ENCODE results near the gene CD300LF.

Gene CD300LF

DNA sequence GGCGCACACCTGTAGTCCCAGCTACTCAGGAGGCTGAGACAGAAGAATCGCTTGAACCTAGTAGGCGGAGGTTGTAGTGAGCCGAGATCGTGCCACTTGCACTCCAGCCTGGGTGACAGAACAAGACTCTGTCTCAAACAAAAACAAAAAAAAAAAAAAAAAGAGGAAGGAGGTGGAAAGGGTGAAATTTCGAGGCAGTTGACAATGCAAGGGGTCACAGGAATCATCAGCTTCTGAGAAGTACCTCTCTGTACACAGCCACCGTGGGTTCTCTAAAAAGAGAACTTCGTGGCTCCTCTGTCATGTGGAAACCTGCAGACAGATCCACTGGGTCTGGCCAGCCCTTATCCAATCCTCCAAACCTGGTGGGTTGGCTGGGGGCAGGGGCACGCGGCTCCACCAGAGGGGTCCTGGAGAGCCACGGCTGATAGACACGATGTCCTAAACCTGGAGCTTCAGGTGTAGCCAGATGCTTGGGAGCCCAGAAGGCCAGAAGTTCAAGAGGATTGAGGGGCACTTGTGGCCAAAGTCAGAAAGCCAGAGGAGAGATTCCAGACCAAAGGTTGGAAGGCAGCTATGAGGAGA, 540 bp upstream of the CD300LF start:
- no peak overlapping the region for H2AFZ ChIP-seq (ENCODE audit: low read length)
- H3K9me2 ChIP-seq (replicated peaks; ENCODE audit: low read depth, low read length): no peaks in the 10 kb centered on the region
- H3K9me3 ChIP-seq (ENCODE audit: insufficient read depth, low read depth, low read length): no peaks in the 10 kb centered on the region
- no peaks in the 10 kb centered on the region for H3K4me1 ChIP-seq (ENCODE audit: insufficient read depth, low read length, poor library complexity, severe bottlenecking)
- H3K4me3 ChIP-seq (ENCODE audit: low read length, poor library complexity, severe bottlenecking): no peak overlapping the region
- H3K79me2 ChIP-seq (ENCODE audit: insufficient read depth, low read length): no peaks in the 10 kb centered on the region
- TF ChIP-seq EZH2phosphoT487 (IDR thresholded peaks at IDR 0.05; ENCODE audit: borderline replicate concordance): no peak
- TF ChIP-seq, protein P1, sequence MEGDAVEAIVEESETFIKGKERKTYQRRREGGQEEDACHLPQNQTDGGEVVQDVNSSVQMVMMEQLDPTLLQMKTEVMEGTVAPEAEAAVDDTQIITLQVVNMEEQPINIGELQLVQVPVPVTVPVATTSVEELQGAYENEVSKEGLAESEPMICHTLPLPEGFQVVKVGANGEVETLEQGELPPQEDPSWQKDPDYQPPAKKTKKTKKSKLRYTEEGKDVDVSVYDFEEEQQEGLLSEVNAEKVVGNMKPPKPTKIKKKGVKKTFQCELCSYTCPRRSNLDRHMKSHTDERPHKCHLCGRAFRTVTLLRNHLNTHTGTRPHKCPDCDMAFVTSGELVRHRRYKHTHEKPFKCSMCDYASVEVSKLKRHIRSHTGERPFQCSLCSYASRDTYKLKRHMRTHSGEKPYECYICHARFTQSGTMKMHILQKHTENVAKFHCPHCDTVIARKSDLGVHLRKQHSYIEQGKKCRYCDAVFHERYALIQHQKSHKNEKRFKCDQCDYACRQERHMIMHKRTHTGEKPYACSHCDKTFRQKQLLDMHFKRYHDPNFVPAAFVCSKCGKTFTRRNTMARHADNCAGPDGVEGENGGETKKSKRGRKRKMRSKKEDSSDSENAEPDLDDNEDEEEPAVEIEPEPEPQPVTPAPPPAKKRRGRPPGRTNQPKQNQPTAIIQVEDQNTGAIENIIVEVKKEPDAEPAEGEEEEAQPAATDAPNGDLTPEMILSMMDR (conservative IDR thresholded peaks at IDR 0.05; ENCODE audit: low read length): no peak
- no peaks in the 10 kb centered on the region for H3K36me3 ChIP-seq (ENCODE audit: insufficient read depth, low read length)
- H3K4me2 ChIP-seq (ENCODE audit: low read depth, low read length, poor library complexity, severe bottlenecking): no peak overlapping the region
- H4K20me1 ChIP-seq (ENCODE audit: insufficient read depth, low read length, poor library complexity, severe bottlenecking): no peaks in the 10 kb centered on the region
- no peaks in the 10 kb centered on the region for H3K27me3 ChIP-seq (ENCODE audit: insufficient read depth, low read length, poor library complexity, severe bottlenecking)
- no peaks in the 10 kb centered on the region for H3F3A ChIP-seq (ENCODE audit: low read depth)
- no peak overlapping the region for H3K9ac ChIP-seq (ENCODE audit: low read depth, low read length, poor library complexity, severe bottlenecking)

DNA sequence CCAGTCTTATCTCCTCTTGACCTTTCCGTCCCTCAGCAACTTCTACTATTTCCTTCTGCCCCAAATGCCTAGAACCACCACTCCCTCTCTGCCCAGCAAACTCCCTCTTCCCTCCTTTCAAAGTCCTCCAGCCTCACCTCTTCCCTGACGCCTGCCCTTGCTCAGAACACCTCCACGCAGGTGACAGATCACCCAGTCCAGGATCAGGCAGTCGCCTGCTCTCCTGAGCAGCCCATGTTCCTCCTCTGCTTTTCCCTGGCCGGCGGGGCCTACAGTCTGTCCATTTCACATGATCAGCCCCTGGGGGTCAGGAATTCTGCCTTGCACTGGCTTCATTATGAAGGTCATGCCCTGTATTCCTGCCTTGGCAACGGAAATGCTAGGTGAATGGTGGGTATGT, 422 bp downstream of the CD300LF start:
- no peaks in the 10 kb centered on the region for H3F3A ChIP-seq (ENCODE audit: low read depth)
- no peaks in the 10 kb centered on the region for H3K4me1 ChIP-seq (ENCODE audit: insufficient read depth, low read length, poor library complexity, severe bottlenecking)
- H3K9ac ChIP-seq (ENCODE audit: low read depth, low read length, poor library complexity, severe bottlenecking): no peak overlapping the region
- TF ChIP-seq EZH2phosphoT487 (IDR thresholded peaks at IDR 0.05; ENCODE audit: borderline replicate concordance): no peak
- TF ChIP-seq, protein P1 (conservative IDR thresholded peaks at IDR 0.05; ENCODE audit: low read length): no peak
- H3K4me3 ChIP-seq (ENCODE audit: low read length, poor library complexity, severe bottlenecking): no peak overlapping the region
- H2AFZ ChIP-seq (ENCODE audit: low read length): no peak overlapping the region
- no peaks in the 10 kb centered on the region for H3K9me2 ChIP-seq (replicated peaks; ENCODE audit: low read depth, low read length)
- H3K79me2 ChIP-seq (ENCODE audit: insufficient read depth, low read length): no peaks in the 10 kb centered on the region
- no peak overlapping the region for H3K4me2 ChIP-seq (ENCODE audit: low read depth, low read length, poor library complexity, severe bottlenecking)
- no peaks in the 10 kb centered on the region for H3K27me3 ChIP-seq (ENCODE audit: insufficient read depth, low read length, poor library complexity, severe bottlenecking)
- no peaks in the 10 kb centered on the region for H3K36me3 ChIP-seq (ENCODE audit: insufficient read depth, low read length)
- H4K20me1 ChIP-seq (ENCODE audit: insufficient read depth, low read length, poor library complexity, severe bottlenecking): no peaks in the 10 kb centered on the region
- no peaks in the 10 kb centered on the region for H3K9me3 ChIP-seq (ENCODE audit: insufficient read depth, low read depth, low read length)

DNA sequence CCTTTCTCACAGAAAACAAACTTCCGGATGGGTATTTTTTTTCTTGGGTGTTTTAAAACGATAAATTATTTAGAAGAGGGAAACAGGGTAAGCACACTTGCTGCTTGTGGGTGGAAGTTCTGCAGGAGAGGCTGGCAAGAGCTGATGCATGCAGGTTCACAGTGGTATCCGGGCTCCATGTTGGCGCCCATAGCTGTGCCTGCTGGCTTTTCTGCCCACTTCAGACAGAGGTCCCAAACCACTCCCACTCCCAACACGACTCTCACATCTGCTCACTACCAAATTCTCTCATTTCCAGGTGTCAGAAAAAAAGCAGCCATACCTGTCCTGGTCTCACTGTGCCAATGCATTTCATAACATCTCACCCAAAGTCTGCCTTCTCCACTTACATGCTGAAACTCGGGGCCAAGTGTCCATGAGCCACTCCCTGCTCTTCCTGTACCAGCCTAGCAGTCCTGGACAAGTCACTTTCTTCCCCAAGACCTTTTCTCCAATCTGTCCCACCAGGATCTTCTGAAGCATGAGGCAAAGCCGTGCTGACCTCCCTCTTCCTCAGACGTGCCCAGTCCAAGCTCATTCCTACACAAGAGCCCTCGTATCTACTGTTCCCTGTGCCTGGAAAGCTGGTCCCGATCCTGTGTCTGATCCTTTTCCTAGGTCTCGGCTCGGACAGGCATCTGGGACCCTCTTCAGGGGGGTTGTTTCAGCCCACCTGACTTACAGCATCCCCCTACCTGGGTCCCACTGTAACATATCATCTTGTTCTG, 1.5 kb downstream of the CD300LF start:
- Histone ChIP-seq H3K4me1 (ENCODE audit: insufficient read depth, low read length, poor library complexity, severe bottlenecking) (no peaks in the 10 kb centered on the region), H2AFZ (ENCODE audit: low read length) (no peak overlapping the region), H3K27me3 (ENCODE audit: insufficient read depth, low read length, poor library complexity, severe bottlenecking) (no peaks in the 10 kb centered on the region), H3K9me3 (ENCODE audit: insufficient read depth, low read depth, low read length) (no peaks in the 10 kb centered on the region), H3K4me3 (ENCODE audit: low read length, poor library complexity, severe bottlenecking) (no peak overlapping the region), H3F3A (ENCODE audit: low read depth) (no peaks in the 10 kb centered on the region), H3K9me2 (replicated peaks; ENCODE audit: low read depth, low read length) (no peaks in the 10 kb centered on the region), H3K36me3 (ENCODE audit: insufficient read depth, low read length) (no peaks in the 10 kb centered on the region), H3K79me2 (ENCODE audit: insufficient read depth, low read length) (no peaks in the 10 kb centered on the region), H3K9ac (ENCODE audit: low read depth, low read length, poor library complexity, severe bottlenecking) (no peak overlapping the region), H3K4me2 (ENCODE audit: low read depth, low read length, poor library complexity, severe bottlenecking) (no peak overlapping the region), H4K20me1 (ENCODE audit: insufficient read depth, low read length, poor library complexity, severe bottlenecking) (no peaks in the 10 kb centered on the region)
- no peak for TF ChIP-seq EZH2phosphoT487 (IDR thresholded peaks at IDR 0.05; ENCODE audit: borderline replicate concordance)
- TF ChIP-seq, protein P1 (conservative IDR thresholded peaks at IDR 0.05; ENCODE audit: low read length): no peak
